ENCODE measurements around the gene GLI1.

The GLI1 gene

GRCh38 chr12:57444744-57445143 lies 14.8 kb upstream of the GLI1 start:
- no peaks in the 10 kb centered on the region for H3K79me2 ChIP-seq (ENCODE audit: low read length)
- H3K27me3 ChIP-seq (ENCODE audit: low read depth, low read length): no peaks in the 10 kb centered on the region
- TF ChIP-seq EZH2phosphoT487 (IDR thresholded peaks at IDR 0.05; ENCODE audit: low read depth): no peak
- TF ChIP-seq CTCF (IDR thresholded peaks at IDR 0.05; ENCODE audit: low read depth, low read length): no peak
- no peak overlapping the region for H3K27ac ChIP-seq (ENCODE audit: low read length)
- no peak overlapping the region for H3K4me3 ChIP-seq (ENCODE audit: low read length)
- no peaks in the 10 kb centered on the region for H4K20me1 ChIP-seq (ENCODE audit: insufficient read depth, low read length)
- H2AFZ ChIP-seq (ENCODE audit: low read depth, low read length): 0 out of 2 replicates have a peak overlapping the region, but pooled peaks have one; percentile 37
- no peak overlapping the region for H3K4me2 ChIP-seq (ENCODE audit: low read length)
- peaks cover 7% of the 10 kb centered on the region for H3K4me1 ChIP-seq (ENCODE audit: low read length)
- H3K36me3 ChIP-seq (replicated peaks; ENCODE audit: low read depth, low read length): no peaks in the 10 kb centered on the region
- H3K9me3 ChIP-seq (ENCODE audit: insufficient read depth, low read length): no peaks in the 10 kb centered on the region
- no peak overlapping the region for H3K9ac ChIP-seq (ENCODE audit: low read length)

GRCh38 chr12:57446292-57446960 lies 13.2 kb upstream of the GLI1 start:
- no peak for TF ChIP-seq EZH2phosphoT487 (IDR thresholded peaks at IDR 0.05; ENCODE audit: low read depth)
- no peak for TF ChIP-seq CTCF (IDR thresholded peaks at IDR 0.05; ENCODE audit: low read depth, low read length)
- H2AFZ ChIP-seq (ENCODE audit: low read depth, low read length): no peak overlapping the region
- no peaks in the 10 kb centered on the region for H3K79me2 ChIP-seq (ENCODE audit: low read length)
- peaks cover 7% of the 10 kb centered on the region for H3K4me1 ChIP-seq (ENCODE audit: low read length)
- no peaks in the 10 kb centered on the region for H3K36me3 ChIP-seq (replicated peaks; ENCODE audit: low read depth, low read length)
- H3K27ac ChIP-seq (ENCODE audit: low read length): no peak overlapping the region
- H3K4me2 ChIP-seq (ENCODE audit: low read length): no peak overlapping the region
- no peak overlapping the region for H3K9ac ChIP-seq (ENCODE audit: low read length)
- no peaks in the 10 kb centered on the region for H4K20me1 ChIP-seq (ENCODE audit: insufficient read depth, low read length)
- H3K4me3 ChIP-seq (ENCODE audit: low read length): no peak overlapping the region
- no peaks in the 10 kb centered on the region for H3K9me3 ChIP-seq (ENCODE audit: insufficient read depth, low read length)
- no peaks in the 10 kb centered on the region for H3K27me3 ChIP-seq (ENCODE audit: low read depth, low read length)

- Histone ChIP-seq H3K27me3 (ENCODE audit: low read depth, low read length) (no peaks in the 10 kb centered on the region), H3K36me3 (replicated peaks; ENCODE audit: low read depth, low read length) (no peaks in the 10 kb centered on the region), H3K4me1 (ENCODE audit: low read length) (peaks cover 16% of the 10 kb centered on the region)
Observed at GRCh38 chr12:57448669-57449068, 10.9 kb upstream of the GLI1 start.

GRCh38 chr12:57449375-57449774 lies 10.2 kb upstream of the GLI1 start:
- Histone ChIP-seq H3K9ac (ENCODE audit: low read length) (no peak overlapping the region), H4K20me1 (ENCODE audit: insufficient read depth, low read length) (no peaks in the 10 kb centered on the region), H2AFZ (ENCODE audit: low read depth, low read length) (no peak overlapping the region), H3K4me3 (ENCODE audit: low read length) (no peak overlapping the region), H3K79me2 (ENCODE audit: low read length) (no peaks in the 10 kb centered on the region), H3K36me3 (replicated peaks; ENCODE audit: low read depth, low read length) (no peaks in the 10 kb centered on the region), H3K27ac (ENCODE audit: low read length) (no peak overlapping the region), H3K4me1 (ENCODE audit: low read length) (peaks cover 17% of the 10 kb centered on the region), H3K4me2 (ENCODE audit: low read length) (no peak overlapping the region), H3K27me3 (ENCODE audit: low read depth, low read length) (no peaks in the 10 kb centered on the region), H3K9me3 (ENCODE audit: insufficient read depth, low read length) (no peaks in the 10 kb centered on the region)
- TF ChIP-seq EZH2phosphoT487 (IDR thresholded peaks at IDR 0.05; ENCODE audit: low read depth): no peak
- TF ChIP-seq CTCF (IDR thresholded peaks at IDR 0.05; ENCODE audit: low read depth, low read length): no peak

More at GRCh38 chr12:57448669-57449068, 10.9 kb upstream of the GLI1 start:
- no peaks in the 10 kb centered on the region for H3K79me2 ChIP-seq (ENCODE audit: low read length)
- no peaks in the 10 kb centered on the region for H4K20me1 ChIP-seq (ENCODE audit: insufficient read depth, low read length)
- no peak overlapping the region for H3K27ac ChIP-seq (ENCODE audit: low read length)
- no peaks in the 10 kb centered on the region for H3K9me3 ChIP-seq (ENCODE audit: insufficient read depth, low read length)
- H3K4me3 ChIP-seq (ENCODE audit: low read length): no peak overlapping the region
- no peak overlapping the region for H3K4me2 ChIP-seq (ENCODE audit: low read length)
- no peak overlapping the region for H2AFZ ChIP-seq (ENCODE audit: low read depth, low read length)
- no peak overlapping the region for H3K9ac ChIP-seq (ENCODE audit: low read length)
- TF ChIP-seq EZH2phosphoT487 (IDR thresholded peaks at IDR 0.05; ENCODE audit: low read depth): no peak
- no peak for TF ChIP-seq CTCF (IDR thresholded peaks at IDR 0.05; ENCODE audit: low read depth, low read length)
